SK-N-SH (cell line): ENCODE data around the gene FHOD3. TPM values are rescaled to one million over a fixed set of nuclear protein-coding genes. Genes with fewer than 3 reads are reported as not detected.

Experiments used
- CTCF ChIA-PET: fragments of 300-600, 350-600 bp; formaldehyde crosslinking; extraction: SDS; loops from one replicate; lab custom pipeline; 2021; lab: Yijun Ruan, JAX
- POLR2A ChIA-PET: fragments of 350-600 bp; sonication (Branson Sonifier 250); formaldehyde crosslinking; extraction: SDS; loops from one replicate; lab custom pipeline; 2020; ENCODE audit warnings: antibody characterized with exemption, inconsistent platforms; lab: Yijun Ruan, JAX
- DNase-seq: peaks from one replicate; pipeline ENCODE4 v3.0.0; 2012
- H2AFZ ChIP-seq: fragments of 200-600 bp; sonication (generic); 2 replicates; pipeline ENCODE4 v1.8.1; 2016; ENCODE audit warnings: antibody characterized with exemption, mild to moderate bottlenecking, low read depth
- H3F3A ChIP-seq: fragments of 200-600 bp; sonication (generic); replicated peaks from 2 replicates; pipeline ENCODE3; 2016; ENCODE audit warnings: antibody characterized with exemption, mild to moderate bottlenecking; ENCODE audit not compliant: insufficient read depth
- H3K27ac ChIP-seq, 2 experiments: fragments of 200-500 bp in 1 of 2; fragments of 200-600 bp in 1 of 2; sonication (Bioruptor generic) in 1 of 2; sonication (generic), shearing (Covaris generic) in 1 of 2; 2 replicates each; pipeline versions ENCODE4 v1.5.1 to v1.6.1; 2014 to 2016; ENCODE audit warnings: low read depth in 2 of 2, inconsistent platforms in 1 of 2, low read length in 1 of 2, mild to moderate bottlenecking in 1 of 2, mixed read lengths in 1 of 2
- H3K27me3 ChIP-seq: fragments of 200-600 bp; sonication (generic), shearing (Covaris generic); 2 replicates; pipeline ENCODE4 v1.6.1; 2016; ENCODE audit warnings: mixed run types; ENCODE audit not compliant: insufficient read depth
- H3K36me3 ChIP-seq, 2 experiments: fragments of 200-500 bp in 1 of 2; fragments of 200-600 bp in 1 of 2; sonication (Bioruptor generic) in 1 of 2; sonication (generic) in 1 of 2; replicated peaks in 1 of 2; 2 replicates each; pipeline versions ENCODE3 to v1.5.1; 2014 to 2016; ENCODE audit warnings: low read length in 1 of 2, mild to moderate bottlenecking in 1 of 2; ENCODE audit not compliant: insufficient read depth in 2 of 2, control insufficient read depth in 1 of 2
- H3K4me1 ChIP-seq, 2 experiments: fragments of 200-500 bp in 1 of 2; fragments of 200-600 bp in 1 of 2; sonication (Bioruptor generic) in 1 of 2; sonication (generic), shearing (Covaris generic) in 1 of 2; 2 replicates each; pipeline versions ENCODE4 v1.5.1 to v1.6.1; 2014 to 2016; ENCODE audit warnings: low read depth in 1 of 2, low read length in 1 of 2, mixed run types in 1 of 2; ENCODE audit not compliant: insufficient read depth in 2 of 2, control insufficient read depth in 1 of 2
- H3K4me2 ChIP-seq: fragments of 200-600 bp; sonication (generic), shearing (Covaris generic); 2 replicates; pipeline ENCODE4 v1.6.1; 2017; ENCODE audit warnings: mixed run types
- H3K4me3 ChIP-seq, 2 experiments: fragments of 200-500 bp in 1 of 2; fragments of 200-600 bp in 1 of 2; sonication (Bioruptor generic) in 1 of 2; sonication (generic), shearing (Covaris generic) in 1 of 2; 2 replicates each; pipeline versions ENCODE4 v1.5.1 to v1.8.1; 2014 to 2016; ENCODE audit warnings: low read depth in 2 of 2, inconsistent platforms in 1 of 2, low read length in 1 of 2, mild to moderate bottlenecking in 1 of 2, mixed read lengths in 1 of 2, moderate library complexity in 1 of 2
- H3K79me2 ChIP-seq: fragments of 200-600 bp; sonication (generic); 2 replicates; pipeline ENCODE4 v1.8.1; 2017; ENCODE audit warnings: mild to moderate bottlenecking; ENCODE audit not compliant: insufficient read depth
- H3K9ac ChIP-seq: fragments of 200-600 bp; sonication (generic); 2 replicates; pipeline ENCODE4 v1.6.1; 2017; ENCODE audit warnings: mixed run types
- H3K9me2 ChIP-seq: fragments of 200-600 bp; sonication (generic); 2 replicates; pipeline ENCODE4 v1.6.1; 2017; ENCODE audit warnings: mixed run types
- H3K9me3 ChIP-seq: fragments of 200-600 bp; sonication (generic); 2 replicates; pipeline ENCODE4 v1.6.1; 2017; ENCODE audit warnings: mixed run types, mild to moderate bottlenecking, moderate library complexity
- H4K20me1 ChIP-seq: fragments of 200-600 bp; sonication (generic); 2 replicates; pipeline ENCODE4 v1.6.1; 2017; ENCODE audit warnings: mild to moderate bottlenecking, mixed run types; ENCODE audit not compliant: insufficient read depth
- CTCF ChIP-seq: fragments of 200-600 bp; sonication (generic); IDR thresholded peaks from 2 replicates; pipeline ENCODE4 v1.6.1; 2017; ENCODE audit warnings: antibody characterized with exemption, mild to moderate bottlenecking, moderate library complexity
- ELF1 ChIP-seq: IDR thresholded peaks from 2 replicates; pipeline ENCODE4 v1.4.0; 2012
- EZH2phosphoT487 ChIP-seq: fragments of 200-600 bp; sonication (generic); IDR thresholded peaks from 2 replicates; pipeline ENCODE4 v1.6.1; 2017; ENCODE audit warnings: low read depth, mixed run types, mild to moderate bottlenecking, antibody characterized with exemption, moderate library complexity, borderline replicate concordance
- FOXJ3 ChIP-seq: sonication (generic); formaldehyde crosslinking; IDR thresholded peaks from 2 replicates; pipeline ENCODE4 v1.5.1; 2020; ENCODE audit warnings: mild to moderate bottlenecking, missing genetic modification reagents
- GATA2 ChIP-seq: sonication (generic); formaldehyde crosslinking; IDR thresholded peaks from 2 replicates; pipeline ENCODE4 v1.5.0; 2020; ENCODE audit warnings: mild to moderate bottlenecking, missing genetic modification reagents
- JUND ChIP-seq: IDR thresholded peaks from 2 replicates; pipeline ENCODE4 v1.4.0; 2012
- MXI1 ChIP-seq: IDR thresholded peaks from 2 replicates; pipeline ENCODE4 v1.6.1; 2012; ENCODE audit warnings: mild to moderate bottlenecking, low read depth, low read length, improper control_type of control experiment
- PBX3 ChIP-seq: IDR thresholded peaks from 2 replicates; pipeline ENCODE4; 2012
- RAD21 ChIP-seq: IDR thresholded peaks from 2 replicates; pipeline ENCODE4 v1.6.1; 2012; ENCODE audit warnings: mild to moderate bottlenecking, low read length
- RCOR1 ChIP-seq: fragments of 150-350 bp; IDR thresholded peaks from 2 replicates; pipeline ENCODE4 v1.6.1; 2017; ENCODE audit warnings: antibody characterized with exemption, low read length
- RFX5 ChIP-seq: IDR thresholded peaks from 2 replicates; pipeline ENCODE4 v1.6.1; 2012; ENCODE audit warnings: mild to moderate bottlenecking, improper control_type of control experiment, low read length
- SMC3 ChIP-seq: IDR thresholded peaks from 2 replicates; pipeline ENCODE4 v1.6.1; 2012; ENCODE audit warnings: low read depth, low read length, improper control_type of control experiment
- TAF1 ChIP-seq: IDR thresholded peaks from 2 replicates; pipeline ENCODE4 v1.6.1; 2012; ENCODE audit warnings: low read depth, mild to moderate bottlenecking, low read length, moderate library complexity, borderline replicate concordance
- TCF12 ChIP-seq: IDR thresholded peaks from 2 replicates; pipeline ENCODE4 v1.4.0; 2012
- TEAD4 ChIP-seq: IDR thresholded peaks from 2 replicates; pipeline ENCODE4 v1.4.0; 2012; ENCODE audit warnings: mild to moderate bottlenecking, borderline replicate concordance; ENCODE audit not compliant: insufficient read depth
- USF1 ChIP-seq: IDR thresholded peaks from 2 replicates; pipeline ENCODE4 v1.4.0; 2012; ENCODE audit warnings: low read depth, borderline replicate concordance
- YY1 ChIP-seq: IDR thresholded peaks from 2 replicates; pipeline ENCODE4 v1.4.0; 2012; ENCODE audit warnings: low read depth, mild to moderate bottlenecking
- WGBS: methylation state at CpG from one replicate; pipeline ENCODE4 v1.1.6; 2017; ENCODE audit warnings: low lambda C conversion rate; 5-methylcytosine and 5-hydroxymethylcytosine counted together
- polyA plus RNA-seq, 3 experiments: library from polyadenylated mRNA; depleted of rRNA; stranded (reverse); fragments of >200 nt; gene quantifications; 2 replicates each; pipeline ENCODE4 v1.2.3, GENCODE V29; 2012
- TF ChIP-seq, protein P1 (sequence below): fragments of 150-350 bp; IDR thresholded peaks from 2 replicates; pipeline ENCODE4 v1.6.1; 2017; ENCODE audit warnings: antibody characterized with exemption, low read length, low read depth, borderline replicate concordance

Gene FHOD3
- polyA plus RNA-seq, 1 of the 3 experiments (the other 2 are of a cell fraction): 10.9 TPM

GRCh38 chr18:36543030-36543429 lies 245.5 kb downstream of the FHOD3 start:
- WGBS: 84% methylated on average over 2 of the region's 2 CpGs
- POLR2A ChIA-PET: no interaction called here

More at GRCh38 chr18:36543030-36543429, 245.5 kb downstream of the FHOD3 start:
- no peak for DNase-seq
- H3K79me2 ChIP-seq: no peaks in the 10 kb centered on the region
- H3K9ac ChIP-seq: no peak overlapping the region
- H2AFZ ChIP-seq: no peak overlapping the region
- no peak for TF ChIP-seq YY1
- TF ChIP-seq MXI1: no peak
- no peak for TF ChIP-seq RAD21
- TF ChIP-seq EZH2phosphoT487: no peak
- TF ChIP-seq ELF1: no peak
- TF ChIP-seq SMC3: no peak
- TF ChIP-seq TEAD4: no peak
- TF ChIP-seq, protein P1, sequence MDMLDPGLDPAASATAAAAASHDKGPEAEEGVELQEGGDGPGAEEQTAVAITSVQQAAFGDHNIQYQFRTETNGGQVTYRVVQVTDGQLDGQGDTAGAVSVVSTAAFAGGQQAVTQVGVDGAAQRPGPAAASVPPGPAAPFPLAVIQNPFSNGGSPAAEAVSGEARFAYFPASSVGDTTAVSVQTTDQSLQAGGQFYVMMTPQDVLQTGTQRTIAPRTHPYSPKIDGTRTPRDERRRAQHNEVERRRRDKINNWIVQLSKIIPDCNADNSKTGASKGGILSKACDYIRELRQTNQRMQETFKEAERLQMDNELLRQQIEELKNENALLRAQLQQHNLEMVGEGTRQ: no peak
- no peak for TF ChIP-seq PBX3
- TF ChIP-seq RCOR1: no peak
- TF ChIP-seq TAF1: no peak
- TF ChIP-seq FOXJ3 (CRISPR knock-in tag): no peak
- no peak for TF ChIP-seq TCF12
- no peak for TF ChIP-seq GATA2 (CRISPR knock-in tag)
- no peak for TF ChIP-seq CTCF
- no peak for TF ChIP-seq JUND
- no peak for TF ChIP-seq USF1
- no peak for TF ChIP-seq RFX5
- H3K27me3 ChIP-seq: no peaks in the 10 kb centered on the region
- CTCF ChIA-PET: no interaction called here
- no peak overlapping the region for H3K27ac ChIP-seq
- no peaks in the 10 kb centered on the region for H4K20me1 ChIP-seq
- no peak overlapping the region for H3K4me2 ChIP-seq
- no peaks in the 10 kb centered on the region for H3F3A ChIP-seq
- peaks cover 0 to 4% of the 10 kb centered on the region in 2 experiments for H3K36me3 ChIP-seq
- H3K9me2 ChIP-seq: no peaks in the 10 kb centered on the region
- H3K9me3 ChIP-seq: no peaks in the 10 kb centered on the region
- no peaks in the 10 kb centered on the region for H3K4me1 ChIP-seq
- no peak overlapping the region for H3K4me3 ChIP-seq
